Measurements from ENCODE around the gene TRAFD1.
"Not testable (repeated sequence)": the region's sequence is repeated elsewhere in the genome, so short reads cannot be mapped to it uniquely, and the experiment has no call there.

TRAFD1 gene

DNA sequence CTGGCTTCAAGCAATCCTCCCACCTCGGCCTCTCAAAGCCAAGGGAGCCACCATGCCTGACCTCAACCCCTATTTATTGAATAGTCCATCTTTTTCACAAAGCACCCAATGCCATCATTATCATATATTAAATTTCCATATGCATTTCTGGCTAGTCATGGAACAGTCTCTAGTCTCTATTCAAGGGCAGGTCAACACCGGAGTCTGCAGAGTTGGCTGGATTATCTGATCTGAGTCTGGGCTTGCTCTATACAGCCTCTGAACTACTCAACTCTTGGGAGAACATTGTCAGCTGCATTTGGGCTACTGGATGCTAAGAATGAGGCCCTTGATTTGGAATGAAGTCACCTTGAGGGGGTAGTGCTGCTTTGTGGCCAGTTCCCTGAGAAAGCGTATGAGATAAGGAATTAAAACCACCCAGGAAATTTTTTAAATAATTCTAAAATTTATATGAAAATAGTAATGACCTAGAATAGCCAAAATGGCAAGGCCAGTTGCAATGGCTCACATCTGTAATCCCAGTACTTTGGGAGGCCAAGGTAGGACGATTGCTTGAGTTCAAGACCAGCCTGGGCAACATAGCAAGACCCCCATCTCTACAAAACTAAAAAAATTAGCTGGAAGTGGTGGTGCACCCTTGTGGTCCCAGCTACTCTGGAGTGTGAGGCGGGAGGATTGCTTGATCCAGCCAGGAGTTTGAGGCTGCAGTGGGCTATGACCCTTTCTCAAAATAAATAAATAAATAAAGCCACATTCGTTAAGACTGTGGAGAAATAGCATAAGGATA is 9.9 kb upstream of the TRAFD1 start:
- DNase-seq = no peak

DNA sequence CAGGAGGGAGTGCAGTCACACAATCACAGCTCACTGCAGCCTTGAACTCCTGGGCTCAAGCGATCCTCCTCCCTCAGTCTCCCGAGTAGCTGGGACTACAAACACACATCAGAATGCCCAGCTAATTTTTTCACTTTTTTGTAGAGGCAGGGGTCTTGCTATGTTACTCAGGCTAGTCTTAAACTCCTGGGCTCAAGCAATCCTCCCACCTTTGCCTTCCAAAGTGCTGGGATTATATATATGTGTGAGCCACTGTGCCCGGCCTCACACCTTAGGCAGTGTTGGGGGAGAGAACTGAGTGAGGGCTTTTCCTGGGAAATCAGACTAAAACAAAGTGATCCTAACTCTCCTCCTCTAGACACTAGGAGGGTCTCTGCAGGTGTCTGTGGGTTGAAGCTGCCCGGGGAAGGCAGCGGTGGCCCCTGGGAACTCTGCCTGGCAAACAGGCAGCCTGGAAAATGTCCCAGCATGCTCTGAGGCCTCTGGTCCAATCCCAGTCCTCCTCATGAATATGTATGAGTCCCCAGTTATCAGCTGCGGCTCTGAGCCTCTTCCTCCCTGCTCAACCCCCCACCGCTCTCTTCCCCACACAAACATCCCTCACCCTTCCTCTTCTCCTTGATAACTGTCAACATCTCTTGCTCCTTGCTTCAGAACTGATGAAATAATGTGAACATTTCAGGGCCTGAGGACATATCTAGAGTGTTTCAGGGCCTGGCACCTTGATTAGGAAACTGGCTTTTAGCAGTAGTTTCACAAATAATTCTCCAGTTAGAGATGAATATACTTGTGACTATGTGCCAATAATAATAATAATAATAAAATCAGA is 8.9 kb upstream of the TRAFD1 start:
- no peak for DNase-seq

DNA sequence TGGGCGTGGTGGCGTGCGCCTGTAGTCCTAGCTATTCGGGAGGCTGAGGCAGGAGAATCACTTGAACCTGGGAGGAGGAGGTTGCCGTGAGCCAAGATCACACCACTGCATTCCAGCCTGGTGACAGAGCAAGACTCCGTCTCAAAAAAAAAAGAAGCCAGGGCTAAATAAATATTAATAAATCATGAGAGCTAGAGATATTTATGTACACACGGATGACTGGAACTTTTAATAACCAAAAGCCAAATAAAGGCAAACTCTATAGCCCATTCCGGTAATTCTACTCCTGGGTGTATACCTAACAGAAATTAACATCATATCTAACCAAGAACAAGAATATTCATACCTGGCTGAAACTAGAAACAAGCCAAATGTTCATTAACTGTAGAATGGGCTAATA is 7.7 kb upstream of the TRAFD1 start:
- DNase-seq = no peak

DNA sequence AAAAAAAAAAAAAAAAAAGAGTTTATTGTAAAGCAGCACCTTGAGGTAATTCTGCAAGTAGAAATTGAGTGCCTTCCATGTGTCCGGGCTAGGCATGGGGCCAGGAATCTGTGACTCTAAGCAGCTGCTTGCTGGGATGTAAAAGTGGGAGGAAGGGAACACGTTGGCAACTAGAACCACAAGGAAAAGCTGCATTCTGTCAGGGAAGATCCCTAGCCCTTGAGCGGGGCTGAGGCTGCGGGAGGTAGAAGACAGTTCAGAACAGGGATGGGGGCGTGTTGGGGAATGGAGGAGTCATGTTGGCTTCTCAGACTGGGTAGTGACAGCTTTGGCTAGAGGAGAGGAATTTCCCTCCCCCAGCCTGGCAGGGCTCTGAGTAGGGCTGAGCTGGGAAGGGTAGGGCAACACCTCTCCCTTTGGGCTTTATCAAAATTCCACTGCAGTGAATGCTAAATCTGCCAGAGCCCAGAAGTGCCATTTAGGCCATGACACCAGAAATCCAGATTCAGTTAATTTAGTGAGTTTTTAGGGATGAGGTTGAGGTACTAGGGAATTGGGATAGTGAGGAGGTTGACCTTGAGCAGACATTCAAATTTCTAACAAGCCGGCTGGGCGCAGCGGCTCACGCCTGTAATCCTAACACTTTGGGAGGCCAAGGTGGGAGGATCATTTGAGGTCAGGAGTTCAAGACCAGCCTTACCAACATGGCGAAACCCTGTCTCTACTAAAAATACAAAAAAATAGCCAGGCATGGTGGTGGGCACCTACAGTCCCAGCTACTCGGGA is 3.4 kb upstream of the TRAFD1 start:
- DNase-seq = no peak

DNA sequence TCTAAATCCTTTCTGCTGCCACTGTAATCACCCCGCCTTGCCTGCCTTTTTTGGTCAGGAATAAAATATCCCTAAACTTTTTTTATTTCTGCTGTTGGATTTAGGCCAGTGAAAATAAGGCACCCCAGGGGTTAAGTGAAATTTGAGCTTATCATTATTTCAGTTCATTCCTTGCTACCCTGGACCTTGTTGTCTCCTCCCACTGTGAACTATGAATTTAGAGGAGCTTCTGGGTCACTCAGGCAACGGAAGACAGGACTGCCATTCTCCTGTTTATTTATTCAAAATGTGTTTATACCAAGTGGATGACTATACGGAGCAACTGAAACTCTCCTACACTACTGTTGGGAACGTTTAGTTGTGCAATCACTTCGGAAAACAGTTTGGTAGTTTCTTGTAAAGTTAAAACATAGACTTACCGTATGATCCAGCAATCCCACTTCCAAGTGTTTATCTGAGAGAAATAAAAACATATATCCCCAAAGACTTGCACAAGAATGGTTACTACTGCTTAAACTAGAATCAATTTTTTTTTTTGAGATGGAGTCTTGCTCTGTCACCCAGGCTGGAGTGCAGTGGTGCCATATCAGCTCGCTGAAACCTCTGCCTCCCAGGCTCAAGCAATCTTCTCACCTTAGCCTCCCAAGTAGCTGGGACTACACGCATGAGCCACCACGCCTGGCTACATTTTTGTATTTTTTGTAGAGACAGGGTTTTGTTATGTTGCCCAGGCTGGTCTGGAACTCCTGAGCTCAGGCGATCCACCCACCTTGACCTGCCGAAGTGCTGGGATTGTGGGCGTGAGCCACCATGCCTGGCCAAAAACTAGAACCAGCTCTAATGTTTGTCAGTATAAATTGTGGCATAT is 2.3 kb upstream of the TRAFD1 start:
- no peak for DNase-seq

DNA sequence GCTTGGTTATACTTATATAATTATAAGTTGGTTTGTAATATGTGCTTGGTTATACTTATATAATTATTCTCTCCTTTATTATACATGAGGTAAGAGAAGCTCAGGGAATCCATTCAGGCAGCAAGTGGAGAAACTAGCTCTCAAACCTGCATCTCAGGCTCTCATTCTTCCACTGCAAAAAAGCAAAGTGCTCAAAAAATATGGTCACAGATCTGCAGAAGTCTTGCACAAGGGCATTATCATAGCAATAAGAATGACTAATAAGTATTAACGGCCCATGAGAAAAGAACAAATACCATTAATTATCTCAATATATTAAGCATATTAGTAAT is 476 bp upstream of the TRAFD1 start:
- DNase-seq = no peak

DNA sequence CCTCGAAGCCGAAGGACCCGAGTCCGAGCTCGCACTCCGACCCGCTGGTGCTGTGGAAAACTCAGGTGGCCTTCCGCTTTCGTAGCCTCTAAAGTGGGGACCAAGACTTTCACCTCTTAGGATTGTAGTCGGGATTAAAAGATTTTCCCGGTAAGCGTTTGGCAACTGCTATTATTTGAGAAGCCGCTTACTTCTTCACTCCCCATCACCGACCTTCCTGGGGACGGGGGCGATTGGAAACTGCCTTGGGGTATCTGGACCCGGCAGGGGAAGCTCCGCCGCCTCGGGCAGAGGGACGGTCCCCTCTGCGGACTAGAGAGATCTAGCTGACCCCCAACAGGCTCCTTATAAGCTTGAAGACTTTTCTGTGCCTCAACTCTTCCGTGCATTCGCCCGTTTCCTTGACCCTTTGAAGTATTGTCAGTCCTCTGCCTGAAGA is 659 bp downstream of the TRAFD1 start:
- DNase-seq = no peak

DNA sequence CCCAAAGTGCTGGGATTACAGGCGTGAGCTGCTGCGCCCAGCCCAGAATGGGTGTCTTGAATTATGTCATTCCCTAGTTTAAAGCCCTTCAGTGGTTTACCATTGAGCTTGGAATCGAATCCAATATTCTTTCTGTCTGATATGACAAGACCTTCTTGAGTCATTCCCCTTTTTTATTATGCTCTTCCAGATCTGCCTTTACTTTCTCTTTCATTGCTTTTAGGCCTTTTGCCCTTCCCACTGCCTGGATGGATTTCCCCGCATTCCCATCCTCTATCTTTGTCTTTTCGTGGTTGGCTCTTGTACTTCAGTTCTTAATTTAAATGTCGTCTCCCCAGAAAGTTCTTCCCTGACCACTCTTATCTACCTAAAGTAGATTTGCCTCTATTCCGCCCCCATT is 1.6 kb downstream of the TRAFD1 start:
- DNase-seq = no peak

DNA sequence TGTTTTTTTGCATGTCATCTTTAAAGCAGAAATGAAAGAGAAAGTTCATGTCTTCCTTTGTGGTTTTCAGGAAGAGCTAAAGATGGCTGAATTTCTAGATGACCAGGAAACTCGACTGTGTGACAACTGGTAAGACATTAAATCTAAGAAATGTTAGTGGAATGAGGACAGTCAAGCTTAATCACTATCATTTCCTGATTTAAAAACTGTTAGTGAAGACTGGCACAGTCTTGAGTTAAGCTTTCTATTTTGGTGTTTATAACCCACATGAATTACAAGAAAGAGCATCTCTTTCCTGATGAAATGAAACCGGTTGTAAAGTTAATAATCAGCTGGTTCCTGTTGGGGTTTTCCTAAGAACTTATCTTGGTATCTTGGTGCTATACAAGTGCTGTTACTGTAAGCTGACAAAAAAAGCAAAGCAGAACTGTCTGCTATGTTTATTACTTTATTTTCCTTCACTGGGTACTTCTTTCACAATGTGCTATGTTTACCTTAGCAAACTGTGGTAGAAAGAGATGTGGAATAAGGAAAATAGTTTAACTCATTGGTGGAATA is 5.2 kb downstream of the TRAFD1 start:
- no peak for DNase-seq

DNA sequence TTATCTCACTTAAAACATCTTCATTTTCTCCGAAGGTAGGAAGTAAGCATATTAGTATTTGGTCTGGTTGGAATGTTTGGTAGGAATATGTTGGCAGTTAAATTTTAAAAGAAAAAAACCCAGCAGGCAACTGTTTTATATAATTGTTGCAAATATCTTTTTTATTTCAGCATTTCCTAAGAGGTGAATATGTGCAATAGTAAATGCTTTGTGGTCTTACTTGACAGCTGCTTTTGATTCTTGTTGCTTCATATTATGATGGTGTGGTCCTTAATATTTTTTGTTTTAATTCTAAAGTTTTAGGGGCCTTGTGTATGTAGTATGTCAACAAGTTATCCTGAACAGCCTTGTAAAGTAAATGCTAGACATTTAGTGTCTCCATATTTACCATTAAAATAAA is 6.3 kb downstream of the TRAFD1 start:
- DNase-seq = no peak

DNA sequence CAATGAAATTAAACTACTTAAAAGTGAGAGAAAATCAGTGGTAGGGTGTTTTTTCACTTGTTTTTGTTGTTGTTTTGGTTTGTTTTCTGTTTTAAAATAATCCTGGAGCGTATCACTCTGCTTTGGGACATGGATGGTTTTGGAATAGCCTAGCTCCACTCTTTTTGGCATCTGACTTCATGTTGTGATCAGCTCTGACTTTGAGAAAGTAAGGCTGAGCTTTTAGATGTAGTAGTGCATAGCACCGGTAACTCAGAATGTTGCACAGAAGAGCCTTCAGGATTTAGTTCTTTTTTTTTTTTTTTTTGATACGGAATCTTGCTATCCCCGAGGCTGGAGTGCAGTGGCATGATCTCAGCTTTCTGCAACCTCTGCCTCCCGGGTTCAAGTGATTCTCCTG is 8.1 kb downstream of the TRAFD1 start:
- DNase-seq = no peak

DNA sequence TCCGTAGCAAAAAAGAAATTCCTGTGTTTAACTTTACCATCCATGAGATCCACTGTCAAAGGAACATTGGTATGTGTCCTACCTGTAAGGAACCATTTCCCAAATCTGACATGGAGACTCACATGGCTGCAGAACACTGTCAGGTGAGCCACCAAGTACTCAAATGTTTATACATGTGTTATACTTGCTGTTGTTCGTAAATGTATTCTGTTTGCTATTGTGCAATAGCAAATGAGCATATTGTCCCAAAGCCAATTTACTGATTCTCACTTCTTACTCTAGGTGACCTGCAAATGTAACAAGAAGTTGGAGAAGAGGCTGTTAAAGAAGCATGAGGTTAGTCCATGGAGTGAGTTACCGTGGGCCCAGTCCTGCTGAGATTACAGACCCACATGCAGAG is 9.4 kb downstream of the TRAFD1 start:
- DNase-seq = no peak

DNA sequence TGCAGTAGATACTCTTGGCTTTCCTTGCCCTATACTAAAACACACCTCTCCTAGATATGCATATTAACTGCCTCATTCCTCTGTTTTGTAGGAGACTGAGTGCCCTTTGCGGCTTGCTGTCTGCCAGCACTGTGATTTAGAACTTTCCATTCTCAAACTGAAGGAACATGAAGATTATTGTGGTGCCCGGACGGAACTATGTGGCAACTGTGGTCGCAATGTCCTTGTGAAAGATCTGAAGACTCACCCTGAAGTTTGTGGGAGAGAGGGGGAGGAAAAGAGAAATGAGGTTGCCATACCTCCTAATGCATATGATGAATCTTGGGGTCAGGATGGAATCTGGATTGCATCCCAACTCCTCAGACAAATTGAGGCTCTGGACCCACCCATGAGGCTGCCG is 15.4 kb downstream of the TRAFD1 start:
- DNase-seq = no peak

DNA sequence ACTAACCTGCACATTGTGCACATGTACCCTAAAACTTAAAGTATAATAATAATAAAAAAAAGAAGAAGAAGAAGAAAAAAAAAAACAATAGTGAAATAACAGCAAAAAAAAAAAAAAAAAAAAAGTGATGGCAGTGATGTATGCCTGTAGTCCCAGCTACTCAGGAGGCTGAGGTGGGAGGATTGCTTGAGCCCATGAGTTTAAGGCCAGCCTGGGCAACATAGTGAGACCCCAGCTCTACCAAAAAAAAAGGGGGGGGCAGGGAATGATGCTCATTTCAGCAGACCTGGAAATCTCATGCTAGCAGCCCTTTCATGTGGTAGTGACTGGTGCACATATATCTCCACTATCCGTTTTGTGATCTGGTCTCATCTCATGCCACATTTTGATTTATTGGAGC is 20.8 kb downstream of the TRAFD1 start:
- no peak for DNase-seq

DNA sequence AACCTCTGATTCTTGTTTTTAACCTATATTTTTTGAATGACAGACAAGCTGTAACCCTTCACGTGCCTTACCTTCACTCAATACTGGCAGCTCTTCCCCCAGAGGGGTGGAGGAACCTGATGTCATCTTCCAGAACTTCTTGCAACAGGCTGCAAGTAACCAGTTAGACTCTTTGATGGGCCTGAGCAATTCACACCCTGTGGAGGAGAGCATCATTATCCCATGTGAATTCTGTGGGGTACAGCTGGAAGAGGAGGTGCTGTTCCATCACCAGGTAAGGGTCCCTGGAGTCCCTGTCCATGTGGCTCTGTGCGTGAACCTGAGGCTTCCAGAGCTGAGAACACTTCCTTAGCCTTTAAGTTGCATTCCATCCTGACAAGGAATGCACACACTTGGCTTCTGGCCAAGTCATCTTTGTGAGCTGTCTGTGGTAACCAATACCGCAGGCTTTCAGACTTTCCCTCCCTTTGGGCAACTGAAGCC is 22.7 kb downstream of the TRAFD1 start:
- DNase-seq = no peak

DNA sequence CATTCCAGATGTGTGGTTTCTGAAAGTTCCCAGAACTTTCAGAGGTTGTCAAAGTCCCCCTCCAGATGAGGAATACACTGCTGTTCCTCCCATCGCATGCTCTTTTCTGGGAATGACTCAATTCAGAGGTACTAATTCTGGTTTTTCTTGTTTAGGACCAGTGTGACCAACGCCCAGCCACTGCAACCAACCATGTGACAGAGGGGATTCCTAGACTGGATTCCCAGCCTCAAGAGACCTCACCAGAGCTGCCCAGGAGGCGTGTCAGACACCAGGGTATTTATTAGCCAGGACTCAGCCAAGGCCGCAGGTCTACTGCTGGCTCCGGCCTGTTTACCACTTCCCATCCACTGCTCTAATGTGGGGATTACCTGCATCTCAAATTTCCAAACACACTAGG is 24.2 kb downstream of the TRAFD1 start:
- no peak for DNase-seq

DNA sequence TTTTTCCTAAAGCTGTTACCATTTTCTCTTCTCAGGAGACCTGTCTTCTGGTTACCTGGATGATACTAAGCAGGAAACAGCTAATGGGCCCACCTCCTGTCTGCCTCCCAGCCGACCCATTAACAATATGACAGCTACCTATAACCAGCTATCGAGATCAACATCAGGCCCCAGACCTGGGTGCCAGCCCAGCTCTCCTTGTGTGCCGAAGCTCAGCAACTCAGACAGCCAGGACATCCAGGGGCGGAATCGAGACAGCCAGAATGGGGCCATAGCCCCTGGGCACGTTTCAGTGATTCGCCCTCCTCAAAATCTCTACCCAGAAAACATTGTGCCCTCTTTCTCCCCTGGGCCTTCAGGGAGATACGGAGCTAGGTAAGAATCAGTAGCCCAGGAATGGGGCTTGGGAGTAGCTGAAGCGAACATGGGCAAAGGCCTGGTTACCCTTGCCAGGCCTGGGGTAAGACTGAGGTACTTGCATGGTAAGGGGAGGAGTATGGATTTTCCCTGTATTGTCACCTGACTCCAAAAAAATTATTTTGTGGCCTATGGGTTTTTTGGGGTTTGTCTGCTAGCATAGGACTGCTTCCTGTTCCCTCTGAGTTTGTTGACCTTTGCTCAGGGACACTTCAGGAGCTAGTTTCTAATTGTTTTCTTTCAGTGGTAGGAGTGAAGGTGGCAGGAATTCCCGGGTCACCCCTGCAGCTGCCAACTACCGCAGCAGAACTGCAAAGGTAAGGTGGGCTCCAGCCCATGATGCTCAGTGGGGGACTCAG is 26.6 kb downstream of the TRAFD1 start:
- DNase-seq = no peak

DNA sequence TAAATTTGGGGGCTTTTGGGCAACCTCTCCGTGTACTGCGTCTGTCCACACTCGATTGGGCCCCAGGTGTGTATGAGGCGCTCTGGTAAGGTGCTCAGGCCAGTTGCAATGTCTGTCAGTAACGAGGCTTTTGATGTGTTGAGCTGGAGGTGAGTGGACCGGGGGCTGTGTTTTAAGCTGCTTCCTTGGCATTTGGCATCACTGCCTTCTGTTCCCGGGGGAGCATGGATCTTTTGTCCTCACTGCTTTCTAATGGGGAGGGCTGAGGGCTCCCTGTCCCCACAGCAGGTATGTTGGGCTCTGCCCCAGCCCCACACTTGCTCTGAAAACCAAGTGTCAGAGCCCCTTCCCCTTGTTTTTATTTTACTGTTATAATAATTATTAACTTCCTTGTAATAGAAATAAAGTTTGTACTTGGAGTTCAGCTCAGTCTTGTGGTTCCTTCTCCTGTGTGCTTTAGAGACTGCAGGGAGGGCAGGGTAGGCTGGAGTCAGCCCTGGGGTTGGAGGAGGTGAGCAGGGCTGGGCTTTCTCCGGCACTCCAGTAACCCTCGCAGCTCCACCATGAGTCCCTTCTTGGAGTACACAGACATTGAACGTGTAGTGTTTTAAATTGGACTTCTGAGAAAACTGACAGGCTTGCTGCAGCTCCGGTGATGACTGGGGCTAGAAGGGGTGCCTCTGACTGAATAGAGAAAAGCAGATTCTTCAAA is 28.0 kb downstream of the TRAFD1 start:
- no peak for DNase-seq

DNA sequence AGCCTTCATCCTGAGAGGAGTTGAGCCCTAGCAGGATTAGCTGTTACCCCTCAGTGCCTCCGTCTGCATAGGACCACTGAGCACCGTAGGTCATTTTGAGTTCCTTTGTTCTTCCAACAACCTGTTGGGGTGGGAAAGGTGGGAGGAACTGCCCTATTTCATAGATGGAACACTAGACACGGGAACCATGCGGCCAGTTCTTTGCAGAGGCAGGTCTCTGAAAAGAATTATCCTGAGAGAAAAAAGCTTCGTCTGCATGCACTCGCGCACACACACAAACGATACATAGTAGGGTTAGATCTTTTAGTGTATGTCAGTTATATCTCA is 28.5 kb downstream of the TRAFD1 start:
- DNase-seq = no peak

DNA sequence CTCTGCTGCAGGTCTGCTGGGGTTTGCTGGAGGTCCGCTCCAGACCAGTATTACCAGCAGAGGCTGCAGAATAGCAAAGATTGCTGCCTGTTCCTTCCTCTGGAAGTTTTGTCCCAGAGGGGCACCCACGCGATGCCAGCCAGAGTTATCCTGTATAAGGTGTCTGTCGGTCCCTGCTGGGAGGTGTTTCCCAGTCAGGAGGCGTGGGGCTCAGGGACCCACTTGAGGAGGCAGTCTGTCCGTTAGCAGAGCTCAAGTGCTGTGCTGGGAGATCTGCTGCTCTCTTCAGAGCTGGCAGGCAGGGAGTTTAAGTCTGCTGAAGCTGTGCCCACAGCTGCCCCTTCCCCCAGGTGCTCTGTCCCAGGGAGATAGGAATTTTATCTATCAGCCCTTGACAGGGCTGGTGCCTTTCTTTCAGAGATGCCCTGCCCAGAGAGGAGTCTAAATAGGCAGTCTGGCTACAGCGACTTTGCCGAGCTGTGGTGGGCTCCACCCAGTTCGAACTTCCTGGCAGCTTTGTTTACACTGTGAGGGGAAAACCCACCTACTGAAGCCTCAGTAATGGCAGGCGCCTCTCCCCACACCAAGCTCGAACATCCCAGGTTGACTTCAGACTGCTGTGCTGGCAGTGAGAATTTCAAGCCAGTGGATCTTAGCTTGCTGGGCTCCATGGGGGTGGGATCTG is 33.2 kb downstream of the TRAFD1 start:
- DNase-seq = not testable (repeated sequence)
